ENCODE results near the gene GLI3. TPM values are rescaled to one million over a fixed set of nuclear protein-coding genes. Genes with fewer than 3 reads are reported as not detected.
A peak's percentile ranks its signal among the peaks of the same experiment; 100 is the strongest.

The GLI3 gene
- total RNA-seq, 2 donors from 2014 or later = 9.2 to 14.7 TPM

- H3K4me1 ChIP-seq (replicated peaks) = peaks cover 7% of the 10 kb centered on the region
- peak overlapping the region; percentile 66 to 70 for H3K4me3 ChIP-seq
- no peaks in the 10 kb centered on the region for H3K9me3 ChIP-seq
- 5% methylated on average over 15 of the region's 15 CpGs for WGBS
- TF ChIP-seq POLR2A (IDR thresholded peaks at IDR 0.05) (no peak), CTCF (IDR thresholded peaks at IDR 0.05) (no peak), POLR2AphosphoS5 (IDR thresholded peaks at IDR 0.05) (no peak)
- peak overlapping the region; percentile 83 to 87 for H3K27ac ChIP-seq
- no peaks in the 10 kb centered on the region for H3K27me3 ChIP-seq (replicated peaks; ENCODE audit: insufficient read depth)
- no peaks in the 10 kb centered on the region for H3K36me3 ChIP-seq
- intact Hi-C loops (cut with DNase I) = loop anchor here (5.0 to 10.0 kb wide), 5 partner anchors 63 to 459 kb away; no protein-coding TSS in a partner anchor
- no peak for DNase-seq (ENCODE audit: low spot score)
Observed at GRCh38 chr7:42235741-42236161, 1.3 kb downstream of the GLI3 start.

- intact Hi-C loops (cut with DNase I) = loop anchor here (5.0 to 10.0 kb wide), 5 partner anchors 62 to 460 kb away; no protein-coding TSS in a partner anchor
- TF ChIP-seq POLR2A (IDR thresholded peaks at IDR 0.05) (no peak), POLR2AphosphoS5 (IDR thresholded peaks at IDR 0.05) (no peak), CTCF (IDR thresholded peaks at IDR 0.05) (no peak)
- Histone ChIP-seq H3K27ac (no peak overlapping the region), H3K4me1 (replicated peaks) (peaks cover 7% of the 10 kb centered on the region), H3K27me3 (replicated peaks; ENCODE audit: insufficient read depth) (no peaks in the 10 kb centered on the region), H3K9me3 (no peaks in the 10 kb centered on the region), H3K36me3 (no peaks in the 10 kb centered on the region), H3K4me3 (no peak overlapping the region)
- DNase-seq (ENCODE audit: low spot score) = no peak
- WGBS = 16% methylated on average over 3 of the region's 3 CpGs
Observed at GRCh38 chr7:42234736-42235135, 2.3 kb downstream of the GLI3 start.

GRCh38 chr7:42233695-42234331 lies 3.2 kb downstream of the GLI3 start:
- no peak for TF ChIP-seq CTCF (IDR thresholded peaks at IDR 0.05)
- no peak for TF ChIP-seq POLR2AphosphoS5 (IDR thresholded peaks at IDR 0.05)
- no peak for TF ChIP-seq POLR2A (IDR thresholded peaks at IDR 0.05)
- H3K27me3 ChIP-seq (replicated peaks; ENCODE audit: insufficient read depth) = no peaks in the 10 kb centered on the region
- no peaks in the 10 kb centered on the region for H3K36me3 ChIP-seq
- no peak overlapping the region for H3K4me3 ChIP-seq
- H3K4me1 ChIP-seq (replicated peaks) = peaks cover 7% of the 10 kb centered on the region
- H3K9me3 ChIP-seq = no peaks in the 10 kb centered on the region
- intact Hi-C loops (cut with DNase I) = loop anchor here (10.0 kb wide), 2 partner anchors 139 to 461 kb away; no protein-coding TSS in a partner anchor
- 12% methylated on average over 3 of the region's 3 CpGs for whole genome bisulfite sequencing
- no peak for DNase-seq (ENCODE audit: low spot score)
- H3K27ac ChIP-seq = no peak overlapping the region

GRCh38 chr7:42233171-42233570 lies 3.8 kb downstream of the GLI3 start:
- intact Hi-C loops (cut with DNase I) = loop anchor here (10.0 kb wide), 2 partner anchors 138 to 462 kb away; no protein-coding TSS in a partner anchor
- no peak overlapping the region for H3K27ac ChIP-seq

More at GRCh38 chr7:42233171-42233570, 3.8 kb downstream of the GLI3 start:
- Histone ChIP-seq H3K4me3 (no peak overlapping the region), H3K27me3 (replicated peaks; ENCODE audit: insufficient read depth) (no peaks in the 10 kb centered on the region), H3K9me3 (no peaks in the 10 kb centered on the region), H3K36me3 (no peaks in the 10 kb centered on the region), H3K4me1 (replicated peaks) (peaks cover 7% of the 10 kb centered on the region)
- 28% methylated on average over 2 of the region's 2 CpGs for WGBS
- DNase-seq (ENCODE audit: low spot score) = no peak
- TF ChIP-seq POLR2A (IDR thresholded peaks at IDR 0.05) (no peak), CTCF (IDR thresholded peaks at IDR 0.05) (no peak), POLR2AphosphoS5 (IDR thresholded peaks at IDR 0.05) (no peak)
